HL-60 (cell line): ENCODE data around the gene APPL1.

Experiments
- DNase-seq, 2 experiments: peaks; one replicate each; pipeline ENCODE4 v3.0.0-alpha.2; 2010 to 2020; ENCODE audit warnings: low read depth in 1 of 2, low spot score in 1 of 2
- H3K27ac ChIP-seq: fragments of 250-450 bp; sonication (Bioruptor Pico); replicated peaks from 2 replicates; pipeline ENCODE4 v1.5.1; 2020; ENCODE audit warnings: mild to moderate bottlenecking, moderate library complexity
- H3K27me3 ChIP-seq: fragments of 250-450 bp; sonication (Bioruptor Pico); 2 replicates; pipeline ENCODE4 v1.5.1; 2021; ENCODE audit warnings: mild to moderate bottlenecking, moderate library complexity; ENCODE audit not compliant: insufficient read depth, poor library complexity, severe bottlenecking
- H3K4me3 ChIP-seq: replicated peaks from 2 replicates; pipeline ENCODE4 v1.5.1; 2011; ENCODE audit warnings: mild to moderate bottlenecking, control low read depth, low read length; ENCODE audit not compliant: insufficient read depth
- CTCF ChIP-seq: IDR thresholded peaks from one replicate; pipeline ENCODE4 v1.5.1; 2011; ENCODE audit warnings: low read length, control low read depth, inconsistent platforms; ENCODE audit not compliant: insufficient read depth
- GABPA ChIP-seq: IDR thresholded peaks from 2 replicates; pipeline ENCODE4 v1.6.1; 2012; ENCODE audit warnings: low read depth
- POLR2AphosphoS5 ChIP-seq: IDR thresholded peaks from 2 replicates; pipeline ENCODE4 v1.6.1; 2012; ENCODE audit warnings: low read depth
- REST ChIP-seq: IDR thresholded peaks from 2 replicates; pipeline ENCODE4 v1.6.1; 2012; ENCODE audit warnings: low read depth; ENCODE audit not compliant: insufficient replicate concordance
- SPI1 ChIP-seq: IDR thresholded peaks from 2 replicates; pipeline ENCODE4 v1.6.1; 2012; ENCODE audit warnings: low read depth, mild to moderate bottlenecking, borderline replicate concordance

APPL1 gene

GRCh38 chr3:57268416-57268815, 40.9 kb downstream of the APPL1 start:
- no peaks in the 10 kb centered on the region for H3K27me3 ChIP-seq
- H3K4me3 ChIP-seq = no peak overlapping the region
- TF ChIP-seq REST = no peak
- no peak for TF ChIP-seq GABPA
- no peak for TF ChIP-seq SPI1
- TF ChIP-seq POLR2AphosphoS5 = no peak
- no peak for TF ChIP-seq CTCF
- no peak overlapping the region for H3K27ac ChIP-seq
- no peak for DNase-seq

- DNase-seq = no peak
- no peaks in the 10 kb centered on the region for H3K27me3 ChIP-seq
- H3K27ac ChIP-seq = no peak overlapping the region
- TF ChIP-seq POLR2AphosphoS5 = no peak
- TF ChIP-seq REST = no peak
- no peak for TF ChIP-seq GABPA
- no peak for TF ChIP-seq SPI1
- TF ChIP-seq CTCF = no peak
- H3K4me3 ChIP-seq = no peak overlapping the region
Observed at GRCh38 chr3:57274845-57275244, 47.3 kb downstream of the APPL1 start.

- TF ChIP-seq SPI1 (no peak), GABPA (no peak), REST (no peak), POLR2AphosphoS5 (no peak), CTCF (no peak)
- no peak overlapping the region for H3K4me3 ChIP-seq
- no peak for DNase-seq
- no peaks in the 10 kb centered on the region for H3K27me3 ChIP-seq
- no peak overlapping the region for H3K27ac ChIP-seq
Observed at GRCh38 chr3:57275393-57275792, 47.9 kb downstream of the APPL1 start.
